Effector CD4-positive, alpha-beta T cell (primary cell): ENCODE measurements around the gene RYR2.

Source experiments
- DNase-seq: peaks from one replicate; pipeline ENCODE4 v3.0.0-alpha.2; 2020

RYR2 gene

GRCh38 chr1:237033061-237033460 lies 8.9 kb upstream of the RYR2 start:
- no peak for DNase-seq

GRCh38 chr1:237033804-237034203 lies 8.2 kb upstream of the RYR2 start:
- no peak for DNase-seq

GRCh38 chr1:237035759-237036158 lies 6.2 kb upstream of the RYR2 start:
- DNase-seq = no peak

GRCh38 chr1:237038211-237038610 lies 3.8 kb upstream of the RYR2 start:
- no peak for DNase-seq

GRCh38 chr1:237040823-237041222 lies 1.2 kb upstream of the RYR2 start:
- DNase-seq = no peak

DNA sequence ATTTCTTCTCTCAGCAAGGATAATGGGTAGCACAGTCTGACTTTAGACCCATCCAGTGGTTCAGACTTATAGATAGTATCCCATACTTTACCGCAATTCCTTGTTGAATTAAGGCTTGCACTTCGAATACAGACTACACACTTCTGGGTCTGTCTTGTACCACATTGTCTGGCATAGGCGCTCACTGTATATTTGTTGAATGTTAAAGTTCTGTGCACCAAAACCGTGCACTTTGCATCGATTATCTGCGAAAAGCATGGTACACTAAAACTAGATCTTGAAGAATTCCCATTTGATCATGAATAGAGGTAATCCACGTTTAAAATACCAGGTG lies 556 bp upstream of the RYR2 start:
- DNase-seq = no peak

DNA sequence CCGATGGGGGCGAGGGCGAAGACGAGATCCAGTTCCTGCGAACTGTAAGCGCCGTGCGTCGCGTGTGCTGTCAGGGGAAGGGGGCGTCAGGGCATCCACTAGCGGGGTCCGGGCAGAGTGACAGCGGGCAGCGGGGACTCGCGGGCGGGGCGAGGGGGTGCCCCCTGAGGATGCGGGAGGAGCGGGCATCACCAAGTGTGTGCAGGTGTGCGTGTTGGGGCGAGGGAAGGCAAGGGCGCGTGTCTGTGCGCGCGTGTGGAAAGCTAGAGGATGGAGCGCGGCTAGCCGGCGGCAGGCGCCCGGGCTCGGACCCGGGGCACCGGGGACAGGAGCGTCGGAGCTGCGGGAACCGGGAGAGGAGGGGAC lies 525 bp downstream of the RYR2 start:
- DNase-seq = no peak

GRCh38 chr1:237042892-237043576 lies 1.1 kb downstream of the RYR2 start:
- no peak for DNase-seq

DNA sequence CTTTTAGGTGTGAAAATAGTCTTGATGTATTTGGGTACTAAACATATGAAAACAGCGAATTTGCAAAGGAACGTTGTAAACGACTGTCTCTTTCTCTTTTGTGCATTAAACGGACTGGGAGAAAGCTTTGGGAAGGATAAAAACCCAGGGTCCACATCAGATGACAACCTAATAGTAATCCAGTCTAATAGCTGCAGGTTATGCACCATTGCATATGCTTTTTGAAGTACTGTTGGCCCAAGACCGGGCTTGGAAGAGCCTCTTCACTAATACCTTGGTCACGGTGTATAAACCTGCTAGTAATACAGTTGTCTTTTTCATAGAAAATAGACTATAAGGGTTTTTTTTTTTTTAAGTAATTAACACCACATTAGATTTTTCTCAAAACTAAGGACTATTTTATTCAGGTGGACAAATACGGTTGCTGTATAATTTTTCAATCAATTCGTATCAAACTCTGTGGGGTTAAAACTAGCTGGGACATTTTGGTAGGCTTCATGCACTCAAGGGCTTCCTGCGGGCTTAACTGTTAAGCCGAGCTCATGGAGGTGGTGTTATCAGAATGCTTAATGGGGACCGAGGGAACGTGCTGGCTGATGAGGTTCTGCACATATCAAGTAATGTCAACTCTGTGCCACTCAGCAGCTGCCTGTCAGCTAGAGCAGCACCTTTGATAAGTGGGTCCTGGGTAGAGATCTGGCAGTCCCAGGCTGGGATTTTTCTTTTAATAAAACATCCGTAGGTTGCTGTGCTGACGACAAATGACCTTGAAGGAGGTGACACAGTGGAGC lies 2.1 kb downstream of the RYR2 start:
- no peak for DNase-seq

GRCh38 chr1:237045278-237046016 lies 3.5 kb downstream of the RYR2 start:
- no peak for DNase-seq

- DNase-seq = no peak
Observed at GRCh38 chr1:237048803-237049202, 6.8 kb downstream of the RYR2 start.

DNA sequence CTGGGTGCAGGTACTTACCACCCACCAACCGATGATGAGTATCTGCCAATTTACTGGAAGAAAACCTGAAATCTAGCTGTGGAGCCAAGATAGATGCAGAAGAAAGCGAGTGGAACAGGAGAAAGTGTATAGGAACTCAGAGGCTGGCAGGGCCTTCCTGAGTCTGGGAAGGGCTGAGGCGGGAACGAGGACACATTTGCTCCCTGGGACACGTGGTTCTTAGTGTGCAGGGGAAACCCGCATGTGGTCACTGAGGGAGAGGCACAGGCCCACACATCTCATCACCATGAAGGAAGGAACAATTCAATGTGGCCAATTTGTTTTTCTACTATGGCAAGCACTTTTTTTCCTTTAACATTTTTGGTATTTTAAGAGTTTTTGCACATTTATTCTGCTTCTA lies 8.2 kb downstream of the RYR2 start:
- DNase-seq = no peak

DNA sequence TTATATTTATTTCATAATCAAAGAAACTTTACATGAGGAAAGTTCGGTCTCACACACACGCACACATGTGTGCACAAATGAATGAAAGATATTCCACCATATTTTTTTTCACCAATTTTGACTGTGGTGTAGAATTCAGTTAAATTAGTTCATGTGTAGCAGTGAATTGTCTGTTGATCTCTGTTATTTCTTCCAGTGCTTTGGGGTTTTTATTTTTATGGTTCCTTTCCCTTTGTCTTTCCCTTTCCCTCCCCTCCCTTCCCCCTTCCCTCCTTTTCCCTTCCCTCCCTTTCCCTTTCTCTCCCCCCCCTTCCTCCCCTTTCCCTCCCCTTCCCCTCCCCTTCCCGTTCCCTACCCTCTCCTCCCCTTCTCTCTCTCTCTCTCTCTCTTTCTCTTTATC lies 8.9 kb downstream of the RYR2 start:
- no peak for DNase-seq

DNA sequence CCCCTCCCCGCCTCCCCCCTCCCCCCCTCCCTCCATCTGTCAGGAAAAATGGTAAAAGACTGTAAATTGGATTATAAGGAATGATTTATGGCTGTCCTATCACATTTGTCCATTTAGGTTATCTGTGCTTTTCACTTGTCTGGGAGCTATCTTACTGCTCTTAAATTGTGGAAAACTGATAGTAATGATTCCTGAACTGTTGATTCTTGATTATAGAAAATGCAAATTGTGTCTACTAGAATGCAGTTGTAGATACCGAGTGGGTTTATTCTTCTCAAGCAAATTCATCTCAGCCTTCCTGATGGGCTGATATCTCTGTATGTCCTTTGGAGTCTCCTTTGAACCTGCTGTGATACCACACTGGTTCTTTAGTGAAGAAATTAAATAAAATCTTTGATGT lies 12.3 kb downstream of the RYR2 start:
- no peak for DNase-seq

GRCh38 chr1:237058470-237058869 lies 16.5 kb downstream of the RYR2 start:
- no peak for DNase-seq

GRCh38 chr1:237059244-237059643 lies 17.3 kb downstream of the RYR2 start:
- no peak for DNase-seq

DNA sequence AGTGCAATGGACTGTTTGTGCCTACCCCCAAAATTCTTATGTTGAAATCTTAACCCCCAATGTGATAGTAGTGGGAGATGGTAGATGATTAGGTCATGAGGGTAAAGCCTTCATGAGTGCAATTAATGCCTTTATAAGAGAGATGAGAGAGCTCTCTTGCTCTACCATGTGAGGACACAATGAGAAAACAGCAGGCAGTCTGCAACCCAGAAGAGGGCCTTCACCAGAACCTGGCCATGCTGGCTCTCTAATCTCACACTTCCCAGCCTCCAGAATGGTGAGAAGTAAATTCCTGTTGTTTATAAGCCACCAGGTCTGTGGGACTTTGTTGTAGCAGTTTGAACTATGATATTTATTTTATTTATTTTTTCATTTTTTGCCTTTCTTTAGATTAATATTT lies 21.0 kb downstream of the RYR2 start:
- DNase-seq = no peak

GRCh38 chr1:237065903-237066302 lies 23.9 kb downstream of the RYR2 start:
- DNase-seq = no peak

- no peak for DNase-seq
Observed at GRCh38 chr1:237070519-237070918, 28.5 kb downstream of the RYR2 start.

GRCh38 chr1:237071641-237072420 lies 29.8 kb downstream of the RYR2 start:
- DNase-seq = no peak

DNA sequence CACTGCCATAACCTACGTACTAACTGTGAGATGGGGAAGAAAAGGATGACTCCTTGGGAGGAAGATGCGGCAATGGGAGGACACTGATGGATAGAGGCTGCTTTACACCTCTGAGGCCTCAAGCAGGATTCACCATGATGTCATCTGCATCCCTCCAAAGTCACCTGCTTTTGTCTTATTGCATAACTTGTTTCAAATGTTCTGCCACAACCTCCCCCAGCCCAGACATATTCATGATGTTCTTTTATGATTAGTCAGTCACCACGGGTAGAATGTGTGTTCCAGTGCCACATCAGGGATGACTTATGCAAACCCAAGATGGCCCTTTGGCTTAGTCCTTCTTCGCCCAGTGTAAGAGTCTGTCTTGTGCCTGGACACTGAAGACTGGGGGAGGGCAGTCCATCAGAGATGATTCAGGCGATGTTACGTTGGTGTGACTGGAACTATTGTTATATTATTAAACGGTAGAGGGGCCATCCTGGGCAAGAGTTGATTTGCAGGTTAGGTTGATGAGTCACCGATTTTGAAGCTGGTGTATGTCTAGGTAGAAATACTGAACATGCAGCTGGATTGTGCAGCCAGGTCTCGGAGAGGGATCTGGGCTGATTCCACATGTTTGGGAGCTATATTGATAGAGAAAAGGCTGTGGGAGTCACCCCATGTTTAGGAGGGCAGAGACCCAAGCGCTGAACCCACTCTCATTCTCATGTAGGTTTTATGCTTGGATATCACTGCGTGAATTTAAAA lies 32.6 kb downstream of the RYR2 start:
- DNase-seq = no peak

- DNase-seq = no peak
Observed at GRCh38 chr1:237084341-237085077, 42.5 kb downstream of the RYR2 start.
